WI38 (cell line): ENCODE data around the gene GNAS-AS1.

Experiments
- H3K4me3 ChIP-seq: 2 replicates; pipeline ENCODE4 v1.5.1; 2011; ENCODE audit warnings: low read depth, mild to moderate bottlenecking, control low read depth, low read length
- TF ChIP-seq, protein P1 (sequence below): IDR thresholded peaks from 2 replicates; pipeline ENCODE4 v1.5.1; 2012; ENCODE audit warnings: low read depth, mild to moderate bottlenecking, control low read depth, low read length

GNAS-AS1 gene

DNA sequence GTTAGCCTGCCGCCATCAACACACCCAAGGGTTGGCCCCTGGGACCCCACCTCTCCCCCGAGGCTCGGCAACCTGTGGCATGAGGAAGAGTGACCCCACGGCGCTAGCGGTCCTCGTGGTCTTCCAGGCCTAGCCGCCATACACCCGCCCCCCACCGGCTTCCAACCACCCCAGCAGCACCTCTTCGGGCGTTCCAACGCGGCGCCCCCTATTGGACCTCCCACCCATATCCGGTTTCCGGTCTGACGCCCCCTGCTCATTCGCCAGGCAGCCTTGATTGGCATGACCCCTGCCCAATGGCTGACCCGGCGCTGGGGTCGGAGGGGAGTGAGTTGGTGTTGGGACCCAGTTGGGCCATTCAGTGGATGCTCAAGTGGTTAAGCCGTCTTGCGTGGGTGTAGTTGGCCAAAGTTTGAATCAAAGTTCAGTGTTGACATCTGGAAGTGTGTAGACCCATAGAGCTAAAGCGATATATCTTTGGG is at the start of gene GNAS-AS1:
TSS of gene GNAS-AS1 (minus strand) at position 210 of the 482 bp plus-strand sequence.
- TF ChIP-seq, protein P1, sequence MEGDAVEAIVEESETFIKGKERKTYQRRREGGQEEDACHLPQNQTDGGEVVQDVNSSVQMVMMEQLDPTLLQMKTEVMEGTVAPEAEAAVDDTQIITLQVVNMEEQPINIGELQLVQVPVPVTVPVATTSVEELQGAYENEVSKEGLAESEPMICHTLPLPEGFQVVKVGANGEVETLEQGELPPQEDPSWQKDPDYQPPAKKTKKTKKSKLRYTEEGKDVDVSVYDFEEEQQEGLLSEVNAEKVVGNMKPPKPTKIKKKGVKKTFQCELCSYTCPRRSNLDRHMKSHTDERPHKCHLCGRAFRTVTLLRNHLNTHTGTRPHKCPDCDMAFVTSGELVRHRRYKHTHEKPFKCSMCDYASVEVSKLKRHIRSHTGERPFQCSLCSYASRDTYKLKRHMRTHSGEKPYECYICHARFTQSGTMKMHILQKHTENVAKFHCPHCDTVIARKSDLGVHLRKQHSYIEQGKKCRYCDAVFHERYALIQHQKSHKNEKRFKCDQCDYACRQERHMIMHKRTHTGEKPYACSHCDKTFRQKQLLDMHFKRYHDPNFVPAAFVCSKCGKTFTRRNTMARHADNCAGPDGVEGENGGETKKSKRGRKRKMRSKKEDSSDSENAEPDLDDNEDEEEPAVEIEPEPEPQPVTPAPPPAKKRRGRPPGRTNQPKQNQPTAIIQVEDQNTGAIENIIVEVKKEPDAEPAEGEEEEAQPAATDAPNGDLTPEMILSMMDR: no peak
- H3K4me3 ChIP-seq: peak within 1 kb of the TSS; percentile 67

GRCh38 chr20:58900397-58900796 is 49.7 kb upstream of the GNAS-AS1 start:
- H3K4me3 ChIP-seq: no peak overlapping the region
- TF ChIP-seq, protein P1: no peak

DNA sequence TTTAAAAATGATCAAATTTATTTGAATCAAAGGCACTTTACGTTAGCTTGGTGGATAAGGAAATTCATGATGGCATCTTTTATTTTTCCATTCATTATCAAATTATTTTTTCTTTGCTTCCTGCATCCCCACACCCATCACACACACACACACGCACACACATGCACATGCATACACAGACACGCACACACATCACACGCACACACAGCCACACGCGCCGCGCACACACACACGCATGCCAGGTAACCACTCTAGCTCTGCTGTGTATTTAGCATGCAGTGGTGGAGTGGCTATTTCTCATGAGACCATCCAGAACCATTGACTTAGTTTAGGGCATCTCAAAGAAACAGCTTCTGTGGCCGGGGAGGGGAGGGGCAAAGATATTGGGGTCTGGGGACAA is 48.8 kb upstream of the GNAS-AS1 start:
- TF ChIP-seq, protein P1: no peak
- H3K4me3 ChIP-seq: no peak overlapping the region

GRCh38 chr20:58898629-58899408 is 48.1 kb upstream of the GNAS-AS1 start:
- TF ChIP-seq, protein P1: no peak
- H3K4me3 ChIP-seq: no peak overlapping the region

DNA sequence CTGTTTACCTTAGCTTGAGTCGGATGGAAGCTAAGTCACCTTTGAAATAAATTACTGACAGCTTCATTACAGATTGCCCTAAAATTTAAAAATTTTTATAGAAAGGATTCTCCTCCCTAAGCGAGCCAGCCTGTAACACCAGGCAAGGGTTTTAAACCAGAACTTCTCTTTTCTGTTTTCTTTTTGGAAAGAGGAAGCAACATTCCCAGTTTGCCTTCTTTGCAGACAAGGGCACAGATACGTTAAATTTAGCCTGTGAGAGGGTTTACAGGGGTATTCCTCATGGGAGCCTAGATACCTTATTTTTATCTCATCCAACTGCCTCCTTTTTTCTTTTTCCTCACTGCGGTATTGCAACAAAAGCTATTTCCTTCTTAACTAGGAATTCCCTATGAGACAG is 46.8 kb upstream of the GNAS-AS1 start:
- TF ChIP-seq, protein P1: no peak
- H3K4me3 ChIP-seq: no peak overlapping the region

- no peak overlapping the region for H3K4me3 ChIP-seq
- TF ChIP-seq, protein P1: no peak
Observed at GRCh38 chr20:58896820-58897219, 46.1 kb upstream of the GNAS-AS1 start.

GRCh38 chr20:58895448-58896180 is 44.9 kb upstream of the GNAS-AS1 start:
- TF ChIP-seq, protein P1: no peak
- H3K4me3 ChIP-seq: peak overlapping the region; percentile 29
